ENCODE results near the gene TLX2. TPM values are rescaled to one million over a fixed set of nuclear protein-coding genes. Genes with fewer than 3 reads are reported as not detected.
A peak's percentile ranks its signal among the peaks of the same experiment; 100 is the strongest.

TLX2 gene
- total and polyA plus RNA-seq, 2 experiments from 2014 or later = 0.16 to 0.21 TPM

DNA sequence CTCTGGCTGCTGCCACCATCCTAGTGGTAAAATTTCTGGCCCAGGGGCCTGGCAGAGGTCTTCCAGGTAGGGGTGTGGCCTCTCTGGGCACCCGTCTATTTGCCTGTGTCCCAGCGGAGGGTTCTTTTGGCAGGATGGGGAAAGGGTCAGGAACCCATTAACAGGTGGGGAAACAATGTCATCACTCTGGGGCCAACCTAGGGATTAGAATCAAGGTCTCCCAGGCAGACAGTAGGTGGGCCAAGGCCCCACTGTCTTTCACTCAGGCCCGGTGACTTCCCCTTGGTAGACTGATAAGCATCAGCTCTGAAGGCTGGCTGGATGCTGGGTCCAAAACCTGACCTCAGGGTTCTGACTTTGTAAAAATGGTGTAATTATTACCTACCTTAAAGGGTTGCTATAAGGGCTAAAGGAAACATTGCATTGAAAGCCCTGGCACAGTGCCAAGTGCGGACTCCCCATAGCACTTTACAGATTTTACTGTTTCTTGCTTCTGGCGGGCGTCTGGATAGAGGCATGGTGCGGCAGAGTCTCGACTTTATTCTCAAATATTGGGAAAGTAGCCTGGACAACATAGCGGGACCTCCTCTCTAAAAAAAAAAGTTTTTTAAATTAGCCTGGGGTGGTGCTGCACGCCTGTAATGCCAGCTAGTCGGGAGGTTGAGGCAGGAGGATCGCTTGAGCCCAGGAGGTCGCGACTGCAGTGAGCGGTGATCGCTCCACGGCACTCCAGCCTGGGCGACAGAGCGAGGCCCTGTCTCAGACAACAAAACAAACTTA, 17.1 kb upstream of the TLX2 start:
- H3K79me2 ChIP-seq (replicated peaks; ENCODE audit: insufficient read depth) = no peaks in the 10 kb centered on the region
- H4K20me1 ChIP-seq (replicated peaks; ENCODE audit: insufficient read depth) = peaks cover 8% of the 10 kb centered on the region; the same call in 1 of the 2 replicates
- Mint-ChIP-seq H3K36me3 (ENCODE audit: low read depth) (peaks cover 17% of the 10 kb centered on the region), H3K4me1 (peaks cover 37% of the 10 kb centered on the region), H3K27me3 (ENCODE audit: insufficient read depth, low read depth, poor library complexity) (peaks cover 71% of the 10 kb centered on the region), H3K4me3 (peak overlapping the region; percentile 77), H3K9me3 (no peaks in the 10 kb centered on the region), H3K27ac (no peak overlapping the region)
- TF ChIP-seq EZH2 (IDR thresholded peaks at IDR 0.05; ENCODE audit: low read depth, unreplicated experiment) = peak; percentile 53
- TF ChIP-seq EZH2phosphoT487 (IDR thresholded peaks at IDR 0.05; ENCODE audit: unreplicated experiment) = no peak
- DNase-seq (ENCODE audit: low spot score) = no peak
- H3K4me3 ChIP-seq = peak overlapping the region; percentile 69
- 0 out of 2 replicates have a peak, but pooled peaks cover 4% of the 10 kb centered on the region for H3K36me3 ChIP-seq (ENCODE audit: insufficient read depth)
- H2AFZ ChIP-seq = peak overlapping the region; percentile 98; the same call in 1 of the 2 replicates
- H3F3A ChIP-seq (replicated peaks; ENCODE audit: low read depth) = peaks cover 36% of the 10 kb centered on the region
- H3K27me3 ChIP-seq (ENCODE audit: insufficient read depth) = peaks cover 82% of the 10 kb centered on the region
- ATAC-seq = no peak
- peak overlapping the region; percentile 95 for H3K4me2 ChIP-seq
- no peaks in the 10 kb centered on the region for H3K9me2 ChIP-seq (ENCODE audit: insufficient read depth)
- H3K4me1 ChIP-seq (ENCODE audit: insufficient read depth) = peaks cover 40% of the 10 kb centered on the region
- H3K27ac ChIP-seq (ENCODE audit: low read depth) = no peak overlapping the region

DNA sequence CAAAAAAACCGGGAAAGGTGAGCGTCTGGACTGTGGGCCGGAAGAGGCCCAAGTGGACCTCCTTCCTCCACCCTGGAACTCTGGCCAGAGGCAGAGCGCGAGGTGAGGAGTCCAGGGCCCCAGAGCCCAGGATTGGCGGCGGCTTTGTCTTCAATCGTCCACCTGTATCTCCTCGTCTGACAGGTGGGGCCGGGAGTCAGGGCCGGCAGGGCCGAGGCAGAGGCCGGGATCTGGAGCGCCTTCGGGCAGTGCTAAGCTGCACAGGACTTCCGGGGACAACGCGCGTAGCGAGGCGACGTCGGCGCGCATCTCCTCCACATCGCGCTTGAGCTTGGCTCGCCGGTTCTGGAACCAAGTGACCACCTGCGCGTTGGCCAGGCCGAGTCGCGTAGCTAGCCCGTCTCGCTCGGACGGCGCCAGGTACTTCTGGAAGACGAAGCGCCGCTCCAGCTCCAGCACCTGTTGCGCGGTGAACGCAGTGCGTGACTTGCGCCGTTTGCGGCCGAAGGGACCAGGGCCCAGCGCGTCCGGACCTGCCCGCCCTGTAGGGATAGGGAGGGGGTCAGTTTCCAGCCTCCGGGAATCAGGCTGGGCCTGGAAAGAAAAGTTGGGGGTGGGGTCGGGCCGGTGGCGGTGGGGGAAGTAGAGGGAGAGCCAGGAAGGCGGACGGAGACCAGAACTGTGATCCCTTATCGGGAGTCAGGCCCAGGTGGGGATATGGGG, 16.3 kb upstream of the TLX2 start:
- H3K27ac Mint-ChIP-seq = no peak overlapping the region
- Histone ChIP-seq H3K27me3 (ENCODE audit: insufficient read depth) (peaks cover 90% of the 10 kb centered on the region), H3K9me2 (ENCODE audit: insufficient read depth) (no peaks in the 10 kb centered on the region), H3K4me2 (peak overlapping the region; percentile 95), H3K79me2 (replicated peaks; ENCODE audit: insufficient read depth) (no peaks in the 10 kb centered on the region), H3F3A (replicated peaks; ENCODE audit: low read depth) (peaks cover 39% of the 10 kb centered on the region), H3K4me3 (peak overlapping the region; percentile 69), H2AFZ (peak overlapping the region; percentile 98), H3K27ac (ENCODE audit: low read depth) (no peak overlapping the region), H3K4me1 (ENCODE audit: insufficient read depth) (peaks cover 42% of the 10 kb centered on the region), H3K36me3 (ENCODE audit: insufficient read depth) (no peaks in the 10 kb centered on the region), H4K20me1 (replicated peaks; ENCODE audit: insufficient read depth) (peaks cover 8% of the 10 kb centered on the region; the same call in 1 of the 2 replicates)
- TF ChIP-seq, protein P1, sequence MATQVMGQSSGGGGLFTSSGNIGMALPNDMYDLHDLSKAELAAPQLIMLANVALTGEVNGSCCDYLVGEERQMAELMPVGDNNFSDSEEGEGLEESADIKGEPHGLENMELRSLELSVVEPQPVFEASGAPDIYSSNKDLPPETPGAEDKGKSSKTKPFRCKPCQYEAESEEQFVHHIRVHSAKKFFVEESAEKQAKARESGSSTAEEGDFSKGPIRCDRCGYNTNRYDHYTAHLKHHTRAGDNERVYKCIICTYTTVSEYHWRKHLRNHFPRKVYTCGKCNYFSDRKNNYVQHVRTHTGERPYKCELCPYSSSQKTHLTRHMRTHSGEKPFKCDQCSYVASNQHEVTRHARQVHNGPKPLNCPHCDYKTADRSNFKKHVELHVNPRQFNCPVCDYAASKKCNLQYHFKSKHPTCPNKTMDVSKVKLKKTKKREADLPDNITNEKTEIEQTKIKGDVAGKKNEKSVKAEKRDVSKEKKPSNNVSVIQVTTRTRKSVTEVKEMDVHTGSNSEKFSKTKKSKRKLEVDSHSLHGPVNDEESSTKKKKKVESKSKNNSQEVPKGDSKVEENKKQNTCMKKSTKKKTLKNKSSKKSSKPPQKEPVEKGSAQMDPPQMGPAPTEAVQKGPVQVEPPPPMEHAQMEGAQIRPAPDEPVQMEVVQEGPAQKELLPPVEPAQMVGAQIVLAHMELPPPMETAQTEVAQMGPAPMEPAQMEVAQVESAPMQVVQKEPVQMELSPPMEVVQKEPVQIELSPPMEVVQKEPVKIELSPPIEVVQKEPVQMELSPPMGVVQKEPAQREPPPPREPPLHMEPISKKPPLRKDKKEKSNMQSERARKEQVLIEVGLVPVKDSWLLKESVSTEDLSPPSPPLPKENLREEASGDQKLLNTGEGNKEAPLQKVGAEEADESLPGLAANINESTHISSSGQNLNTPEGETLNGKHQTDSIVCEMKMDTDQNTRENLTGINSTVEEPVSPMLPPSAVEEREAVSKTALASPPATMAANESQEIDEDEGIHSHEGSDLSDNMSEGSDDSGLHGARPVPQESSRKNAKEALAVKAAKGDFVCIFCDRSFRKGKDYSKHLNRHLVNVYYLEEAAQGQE (IDR thresholded peaks at IDR 0.05; ENCODE audit: unreplicated experiment) = no peak
- TF ChIP-seq EZH2phosphoT487 (IDR thresholded peaks at IDR 0.05; ENCODE audit: unreplicated experiment) (peak; percentile 71), POLR2AphosphoS5 (IDR thresholded peaks at IDR 0.05; ENCODE audit: low read depth) (peak; percentile 36; the same call in 1 of the 2 replicates), ZNF331 (CRISPR knock-in tag; IDR thresholded peaks at IDR 0.05; ENCODE audit: low read depth) (no peak), EZH2 (IDR thresholded peaks at IDR 0.05; ENCODE audit: low read depth, unreplicated experiment) (peak; percentile 73)
- TF ChIP-seq, protein P2, sequence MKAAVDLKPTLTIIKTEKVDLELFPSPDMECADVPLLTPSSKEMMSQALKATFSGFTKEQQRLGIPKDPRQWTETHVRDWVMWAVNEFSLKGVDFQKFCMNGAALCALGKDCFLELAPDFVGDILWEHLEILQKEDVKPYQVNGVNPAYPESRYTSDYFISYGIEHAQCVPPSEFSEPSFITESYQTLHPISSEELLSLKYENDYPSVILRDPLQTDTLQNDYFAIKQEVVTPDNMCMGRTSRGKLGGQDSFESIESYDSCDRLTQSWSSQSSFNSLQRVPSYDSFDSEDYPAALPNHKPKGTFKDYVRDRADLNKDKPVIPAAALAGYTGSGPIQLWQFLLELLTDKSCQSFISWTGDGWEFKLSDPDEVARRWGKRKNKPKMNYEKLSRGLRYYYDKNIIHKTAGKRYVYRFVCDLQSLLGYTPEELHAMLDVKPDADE (IDR thresholded peaks at IDR 0.05) = no peak
- peaks cover 42% of the 10 kb centered on the region for H3K4me1 Mint-ChIP-seq
- ATAC-seq (peak; percentile 23), DNase-seq (ENCODE audit: low spot score) (peak; percentile 72)
- H3K36me3 Mint-ChIP-seq (ENCODE audit: low read depth) = peaks cover 13% of the 10 kb centered on the region
- peak overlapping the region; percentile 77 for H3K4me3 Mint-ChIP-seq
- peaks cover 79% of the 10 kb centered on the region for H3K27me3 Mint-ChIP-seq (ENCODE audit: insufficient read depth, low read depth, poor library complexity)
- no peaks in the 10 kb centered on the region for H3K9me3 Mint-ChIP-seq
